Hematopoietic multipotent progenitor cell treated with erythropoietin and hydrocortisone succinate and interleukin-3 and kit ligand, for 6 days (in vitro differentiated cells): ENCODE measurements around the gene MICOS13.

Experiments used
- DNase-seq: peaks from one replicate; pipeline ENCODE4 v3.0.0-alpha.2; 2015

MICOS13 gene

GRCh38 chr19:5666921-5667610 is 13.2 kb downstream of the MICOS13 start:
- no peak for DNase-seq

GRCh38 chr19:5665781-5666513 is 14.4 kb downstream of the MICOS13 start:
- DNase-seq = no peak

- no peak for DNase-seq
Measured at GRCh38 chr19:5664515-5664914, 15.8 kb downstream of the MICOS13 start.

- no peak for DNase-seq
Measured at GRCh38 chr19:5663904-5664303, 16.4 kb downstream of the MICOS13 start.

- no peak for DNase-seq
Measured at GRCh38 chr19:5661483-5661882, 18.8 kb downstream of the MICOS13 start.

- DNase-seq = no peak
Measured at GRCh38 chr19:5655412-5655811, 24.9 kb downstream of the MICOS13 start.

GRCh38 chr19:5654931-5655330 is 25.4 kb downstream of the MICOS13 start:
- no peak for DNase-seq

- DNase-seq = no peak
Measured at GRCh38 chr19:5652261-5652660, 28.1 kb downstream of the MICOS13 start.

- no peak for DNase-seq
Measured at GRCh38 chr19:5651361-5651760, 29.0 kb downstream of the MICOS13 start.

GRCh38 chr19:5648464-5648863 is 31.9 kb downstream of the MICOS13 start:
- DNase-seq = no peak

GRCh38 chr19:5646703-5647102 is 33.6 kb downstream of the MICOS13 start:
- DNase-seq = no peak

- no peak for DNase-seq
Measured at GRCh38 chr19:5645409-5645808, 34.9 kb downstream of the MICOS13 start.

- DNase-seq = no peak
Measured at GRCh38 chr19:5644037-5644436, 36.3 kb downstream of the MICOS13 start.

GRCh38 chr19:5643060-5643459 is 37.3 kb downstream of the MICOS13 start:
- no peak for DNase-seq

GRCh38 chr19:5642204-5642603 is 38.1 kb downstream of the MICOS13 start:
- no peak for DNase-seq

- DNase-seq = no peak
Measured at GRCh38 chr19:5641171-5641570, 39.1 kb downstream of the MICOS13 start.

GRCh38 chr19:5637971-5638370 is 42.3 kb downstream of the MICOS13 start:
- DNase-seq = no peak

GRCh38 chr19:5635427-5635826 is 44.9 kb downstream of the MICOS13 start:
- no peak for DNase-seq

GRCh38 chr19:5632657-5633056 is 47.7 kb downstream of the MICOS13 start:
- DNase-seq = no peak

- DNase-seq = no peak
Measured at GRCh38 chr19:5632241-5632612, 48.1 kb downstream of the MICOS13 start.

- DNase-seq = no peak
Measured at GRCh38 chr19:5631567-5632240, 48.6 kb downstream of the MICOS13 start.

GRCh38 chr19:5628919-5629481 is 51.3 kb downstream of the MICOS13 start:
- peak; percentile 59 for DNase-seq

GRCh38 chr19:5628461-5628860 is 51.9 kb downstream of the MICOS13 start:
- no peak for DNase-seq
